NOMO-1 (cell line): ENCODE results near the gene SGCD.

ENCODE experiments used
- DNase-seq, 2 experiments: peaks; one replicate each; lab custom pipeline; 2025; ENCODE audit not compliant: unreplicated experiment in 2 of 2; lab: John Stamatoyannopoulos, UW

SGCD gene

DNA sequence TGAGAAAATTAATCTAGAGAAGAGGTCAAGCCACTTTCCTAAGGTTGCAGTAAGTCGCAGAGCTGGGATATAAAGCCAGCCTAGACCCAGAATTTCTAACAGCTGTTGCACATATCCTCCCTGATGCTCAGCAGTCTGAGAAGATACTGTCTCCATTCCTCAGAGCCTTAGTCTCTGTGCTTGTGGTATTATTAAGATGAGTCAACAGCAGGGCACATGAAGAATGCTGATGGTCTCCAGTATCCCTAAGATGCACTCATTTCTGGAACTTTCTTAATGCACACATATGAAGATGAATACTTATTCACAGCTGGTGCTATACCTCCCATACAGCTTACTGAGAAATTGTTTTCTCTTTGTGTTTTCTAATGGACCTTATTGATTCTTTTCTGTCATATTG lies 32.5 kb downstream of the SGCD start:
- DNase-seq = no peak

DNA sequence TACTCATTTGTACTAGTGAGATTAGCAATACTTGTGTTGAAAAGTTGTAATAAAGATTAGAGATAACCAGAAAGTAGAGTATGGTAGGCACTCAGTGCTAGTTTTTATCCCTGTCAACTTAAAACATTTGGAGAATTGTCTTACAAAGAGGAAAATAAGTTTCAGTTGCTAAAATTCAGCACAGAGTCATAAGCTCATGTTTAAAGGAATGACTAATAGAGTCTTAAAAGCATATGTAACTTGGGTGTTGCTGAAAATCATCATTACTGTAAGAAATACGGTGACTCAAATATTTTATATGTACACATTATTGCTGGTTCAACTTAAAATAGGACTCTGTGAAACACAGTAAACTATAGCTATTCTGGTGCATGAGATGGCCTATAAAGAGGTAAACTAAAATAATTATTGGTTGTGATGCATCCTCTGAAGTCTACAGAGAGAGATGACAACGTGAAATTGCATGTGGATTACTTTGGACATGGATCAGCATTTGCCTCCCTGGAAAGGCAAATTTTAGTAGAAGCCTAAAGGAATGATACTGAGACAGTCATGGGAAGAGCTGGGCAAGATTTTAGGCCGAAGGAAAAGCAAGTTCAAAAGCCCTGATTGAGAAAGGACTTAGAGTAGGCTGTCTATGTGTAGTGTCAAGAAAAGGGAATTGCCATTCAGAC lies 34.6 kb downstream of the SGCD start:
- no peak for DNase-seq

DNA sequence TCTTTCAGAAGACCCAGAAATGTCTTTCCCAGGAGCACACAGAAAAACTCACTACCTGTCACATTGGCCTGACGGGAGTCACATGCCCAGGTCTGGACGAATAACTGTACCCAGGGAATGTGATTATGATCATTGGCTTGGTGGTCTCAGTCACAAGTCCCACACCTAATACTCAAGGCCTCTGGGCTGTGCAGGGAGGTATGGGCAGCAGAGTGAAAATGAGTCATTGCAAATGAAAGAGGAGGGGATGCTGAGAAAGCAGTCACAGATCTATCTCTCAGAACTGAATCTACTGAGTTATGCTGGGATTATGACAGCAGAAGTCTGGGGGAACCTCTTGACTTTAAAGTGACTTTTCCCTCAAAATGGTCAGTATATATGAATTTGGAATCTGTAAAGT lies 36.9 kb downstream of the SGCD start:
- no peak for DNase-seq

DNA sequence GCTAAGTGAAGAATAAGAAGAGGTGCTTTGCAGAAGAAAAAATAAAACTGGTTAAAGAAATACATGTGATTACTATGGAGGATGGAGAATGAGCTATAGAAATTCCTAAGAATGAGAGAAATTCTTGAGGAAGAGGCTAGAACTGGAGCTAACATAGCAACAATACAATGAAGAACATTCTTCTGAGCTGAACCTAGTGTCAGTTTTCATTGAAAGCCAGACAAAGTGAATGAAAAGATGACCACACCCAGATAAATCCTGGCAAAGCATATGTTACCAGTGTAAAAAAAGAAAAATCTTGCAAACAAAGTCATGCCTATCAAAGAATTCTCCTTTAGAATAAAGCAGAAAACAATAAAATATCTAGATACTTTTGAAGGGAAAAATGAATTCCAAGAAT lies 39.6 kb downstream of the SGCD start:
- DNase-seq = no peak

DNA sequence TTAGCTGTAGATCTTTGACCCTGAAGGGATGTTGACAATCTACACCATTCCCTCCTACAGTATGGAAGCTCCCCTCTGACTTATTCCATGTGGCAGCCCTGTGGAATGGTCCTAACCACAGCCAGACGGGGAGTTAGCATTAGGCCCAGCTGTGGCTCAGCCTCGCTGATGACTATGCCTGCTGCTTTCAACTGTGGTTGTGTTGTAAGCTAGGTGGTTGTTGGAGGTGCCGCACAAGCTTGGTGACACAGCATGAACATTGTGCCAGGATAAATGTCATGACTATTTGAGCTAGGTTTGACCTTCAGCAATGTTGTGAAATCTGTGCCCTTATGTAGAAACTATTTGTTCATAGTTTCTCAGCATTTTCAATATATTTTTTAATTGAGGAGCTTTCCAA lies 40.6 kb downstream of the SGCD start:
- no peak for DNase-seq

DNA sequence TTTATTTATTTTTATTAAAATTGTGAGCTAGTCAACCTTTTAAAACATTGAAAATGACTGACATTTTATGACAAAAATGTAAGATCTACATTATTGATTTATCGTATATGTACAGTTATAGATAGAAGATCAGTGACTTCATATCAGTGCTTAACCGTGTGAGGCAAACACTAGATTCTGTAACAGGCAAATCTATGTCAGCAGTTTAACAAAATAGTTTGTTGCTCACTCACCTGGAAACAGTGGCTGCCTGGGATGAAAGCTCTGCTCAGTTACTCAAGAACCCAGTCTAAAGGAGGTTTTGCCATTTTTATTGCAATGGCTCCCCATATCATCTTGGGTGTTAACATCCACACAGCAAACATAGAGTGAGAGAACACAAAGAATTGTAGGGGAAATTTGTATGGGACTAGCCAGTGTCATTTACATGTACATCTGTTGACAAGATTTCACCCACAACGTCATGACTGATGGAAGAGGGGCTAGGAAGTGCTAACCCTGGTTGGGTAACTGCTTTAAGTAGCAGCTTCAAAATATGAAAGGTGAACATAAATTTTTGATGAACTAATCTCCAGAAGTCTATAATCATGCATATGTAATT lies 49.0 kb downstream of the SGCD start:
- no peak for DNase-seq

DNA sequence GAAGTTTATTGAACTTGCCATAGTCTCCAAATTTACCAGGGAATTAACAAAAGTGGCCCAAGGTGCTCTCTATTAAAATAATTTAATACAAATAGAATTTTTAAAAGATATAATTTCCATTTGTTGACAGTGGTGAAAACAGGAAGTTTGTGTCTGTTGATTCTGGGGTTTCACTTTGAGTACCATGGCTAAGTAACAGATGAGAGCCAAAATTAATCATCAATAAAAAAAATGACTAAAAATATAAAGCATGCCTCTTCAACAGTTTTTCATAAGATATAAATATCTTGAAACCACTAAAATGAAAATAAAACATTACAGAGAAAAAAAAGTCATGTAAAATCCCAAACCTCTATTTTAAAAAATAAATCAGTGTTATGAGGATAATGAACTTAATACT lies 49.8 kb downstream of the SGCD start:
- DNase-seq = no peak

DNA sequence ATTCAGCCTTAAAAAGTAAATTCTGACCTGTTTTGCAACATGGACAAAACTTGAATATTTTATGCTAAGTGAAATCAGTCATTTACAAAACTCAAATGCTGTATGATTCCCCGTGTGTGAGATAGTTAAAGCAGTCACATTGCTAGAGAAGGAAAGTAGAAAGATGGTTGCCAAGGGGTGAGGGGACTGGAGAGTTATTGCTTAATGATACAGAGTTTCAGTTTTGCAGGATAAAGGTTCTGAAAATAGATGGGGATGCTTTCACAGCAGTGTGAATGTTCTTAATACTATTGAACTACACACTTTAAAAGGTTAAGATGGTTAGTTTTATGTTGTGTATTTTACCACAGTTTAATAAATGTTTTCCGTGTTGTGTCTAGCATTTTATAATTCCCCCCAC lies 51.2 kb downstream of the SGCD start:
- no peak for DNase-seq

DNA sequence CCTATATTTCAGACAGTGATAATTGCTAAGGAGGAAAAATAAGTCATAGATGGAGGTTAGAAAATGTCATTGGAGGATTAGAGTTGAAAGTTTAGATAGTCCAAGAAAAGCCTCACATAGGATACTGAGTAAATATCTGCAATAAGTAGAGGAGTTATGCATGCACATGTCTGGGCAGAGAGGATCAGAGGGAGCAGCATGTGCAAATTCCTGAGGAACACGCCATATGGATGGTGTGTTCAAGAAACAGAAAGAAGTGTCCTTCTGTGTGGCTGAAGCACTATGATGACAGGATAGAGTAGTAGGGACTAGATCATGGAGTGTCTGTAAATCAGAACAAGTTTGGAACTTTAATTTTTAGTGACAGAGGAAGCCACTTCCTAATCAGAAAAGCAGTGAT lies 52.2 kb downstream of the SGCD start:
- DNase-seq = no peak

DNA sequence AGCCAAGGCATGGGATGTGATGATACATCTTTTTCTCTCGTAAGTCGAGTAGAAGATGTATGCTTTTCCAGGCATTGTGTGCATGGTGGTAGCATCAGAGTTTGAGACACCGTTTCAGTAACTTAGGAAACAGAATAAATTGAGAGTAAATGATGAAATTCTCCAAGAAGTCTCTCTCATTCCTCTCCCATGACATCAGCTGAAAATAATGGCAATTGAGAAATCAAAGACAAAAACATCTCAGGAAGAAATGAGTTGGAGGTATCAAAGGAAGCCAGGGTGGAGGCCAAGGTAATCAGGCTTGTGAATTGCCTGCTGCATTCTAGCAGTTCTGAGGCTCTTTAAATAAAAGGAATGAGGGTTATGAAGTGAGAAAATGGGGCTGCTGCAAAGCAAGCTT lies 53.9 kb downstream of the SGCD start:
- no peak for DNase-seq

DNA sequence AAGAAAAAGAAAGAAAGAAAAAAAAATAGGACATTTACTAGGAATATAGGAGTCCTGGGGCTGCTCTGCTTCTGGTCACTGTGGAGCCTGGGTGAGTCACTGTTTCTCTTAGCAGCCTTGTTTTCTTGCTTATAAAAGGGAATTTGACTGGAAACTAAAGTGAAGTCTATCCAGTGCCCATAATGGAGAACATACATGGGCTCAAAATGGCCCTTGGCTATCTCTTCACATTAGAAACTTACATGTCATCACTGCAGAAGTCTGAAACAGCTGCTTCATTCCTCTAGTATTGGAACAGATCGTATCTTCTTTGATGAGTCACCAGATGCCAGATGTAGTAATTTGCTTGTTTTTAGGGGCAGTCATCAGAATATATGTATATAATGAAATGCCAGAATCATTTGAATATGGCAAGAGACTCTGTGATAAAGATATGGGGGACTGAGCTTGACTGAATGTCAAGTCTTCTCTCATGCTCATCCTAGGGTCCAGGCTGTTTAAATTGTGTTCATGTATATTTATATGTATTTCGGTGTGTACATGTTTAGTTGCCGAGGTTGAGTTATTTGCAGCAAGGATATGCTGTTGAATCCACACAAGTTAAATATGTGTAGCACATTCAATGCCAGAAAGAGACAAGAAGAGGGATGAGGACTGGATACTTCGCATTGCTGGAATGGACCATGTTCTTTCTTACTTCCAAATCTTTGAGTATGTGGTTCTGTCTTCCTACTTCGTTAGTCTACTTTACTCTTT lies 56.7 kb downstream of the SGCD start:
- no peak for DNase-seq

DNA sequence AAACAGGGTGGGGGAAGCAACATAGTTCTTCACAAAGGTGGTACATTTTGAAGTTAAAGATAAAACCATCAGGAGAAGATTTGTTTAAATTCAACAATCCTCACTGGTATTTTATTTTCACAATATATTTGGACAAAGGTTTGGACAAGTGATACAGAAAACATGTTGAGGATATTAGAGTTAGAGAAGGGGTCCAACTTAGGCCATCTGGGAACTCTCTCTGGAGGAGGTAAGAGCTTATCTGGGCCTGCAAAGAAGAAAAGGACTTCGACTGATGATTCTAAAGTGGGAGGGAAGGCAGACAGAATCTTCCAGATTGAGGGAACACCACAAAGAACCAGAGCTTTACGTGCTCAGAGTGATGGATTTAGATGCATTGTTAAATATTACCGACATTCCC lies 58.5 kb downstream of the SGCD start:
- DNase-seq = no peak

DNA sequence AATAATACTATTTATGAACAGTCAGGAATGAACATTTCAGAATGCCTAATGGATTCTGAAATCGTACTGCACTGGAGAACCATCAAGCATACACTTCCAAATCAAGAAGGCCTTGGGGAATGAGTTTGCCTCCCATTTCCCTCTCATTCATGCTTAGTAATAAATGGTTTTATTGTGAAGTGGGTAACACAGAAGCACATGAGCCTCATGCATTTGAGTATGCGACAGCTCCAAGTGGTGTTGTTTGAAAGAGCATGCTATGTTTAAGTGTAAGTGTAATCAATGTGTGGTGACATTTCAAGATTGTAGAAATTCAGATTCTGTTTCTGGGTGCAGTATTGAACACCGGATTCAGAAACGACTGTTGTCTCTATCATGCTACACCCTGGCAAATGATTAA lies 60.0 kb downstream of the SGCD start:
- no peak for DNase-seq

DNA sequence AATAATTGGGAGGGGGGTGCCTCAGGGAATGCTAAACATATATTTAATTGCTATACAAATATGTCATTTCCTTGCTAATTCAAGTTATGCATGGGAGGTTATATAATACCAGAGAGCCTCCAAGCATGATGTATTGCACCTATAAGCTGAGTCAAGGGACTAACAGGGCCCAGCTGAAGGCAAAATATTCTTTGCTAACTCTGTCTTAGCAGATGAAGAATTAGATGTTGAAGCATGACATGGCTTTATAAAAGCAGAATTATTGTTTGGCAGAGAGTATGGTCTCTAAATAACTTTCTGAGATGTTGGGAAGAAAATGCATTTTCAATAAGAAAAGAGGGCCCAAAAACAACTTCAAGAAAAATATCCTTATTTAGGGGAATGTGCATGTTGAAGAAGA lies 60.4 kb downstream of the SGCD start:
- DNase-seq = no peak

DNA sequence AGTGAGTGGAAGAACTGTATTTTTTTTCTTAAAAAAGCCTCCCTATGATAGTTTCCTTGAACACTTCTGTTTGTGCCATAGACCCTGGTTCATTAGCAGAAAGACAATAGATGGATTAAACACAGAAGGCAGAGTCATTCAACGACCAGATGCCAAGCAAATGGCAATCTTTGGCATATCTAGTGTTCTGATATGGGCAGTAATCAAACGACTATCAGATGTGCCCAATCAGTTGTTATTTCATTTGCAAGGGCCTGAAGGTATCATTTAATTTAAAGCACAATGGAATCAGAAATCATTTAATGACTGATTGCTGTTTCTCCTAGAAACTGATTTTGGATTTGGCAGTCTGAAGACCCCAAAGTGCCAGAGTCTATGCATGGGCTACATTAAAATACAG lies 61.3 kb downstream of the SGCD start:
- no peak for DNase-seq

DNA sequence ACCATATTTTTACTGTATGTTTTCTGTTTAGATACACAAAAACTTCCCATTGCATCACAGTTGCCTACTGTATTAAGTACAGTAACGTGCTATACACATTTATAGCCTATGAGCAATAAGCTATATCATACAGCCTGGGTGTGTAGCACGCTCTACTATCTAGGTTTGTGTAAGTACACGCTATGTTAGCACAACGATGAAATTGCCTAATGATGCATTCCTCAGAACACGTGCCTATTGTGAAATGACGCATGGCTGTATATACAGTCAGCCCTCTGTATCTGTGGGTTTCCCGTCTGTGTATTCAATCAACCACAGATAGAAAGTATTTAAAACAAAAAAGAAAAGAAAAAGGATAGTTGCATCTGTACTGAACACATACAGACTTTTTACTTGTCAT lies 64.2 kb downstream of the SGCD start:
- peak; percentile 59 to 60 for DNase-seq

DNA sequence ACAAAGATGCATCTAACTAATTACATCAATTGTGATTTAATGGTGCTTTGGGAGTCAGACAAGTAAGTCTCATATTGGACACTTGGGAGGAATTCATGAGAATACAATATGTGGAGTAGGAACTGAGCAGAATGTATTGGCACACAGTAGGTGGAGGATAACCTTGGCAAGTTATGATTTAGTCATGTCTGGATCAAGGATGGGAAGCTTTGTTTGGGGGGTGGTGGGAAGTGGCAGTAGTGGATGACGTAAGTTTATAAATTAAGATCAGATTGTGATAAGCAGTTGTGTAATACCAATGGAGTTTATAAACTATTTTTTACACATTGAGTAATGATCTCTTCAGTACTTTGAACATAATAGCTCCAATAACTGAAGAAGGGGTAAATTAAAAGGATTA lies 67.0 kb downstream of the SGCD start:
- DNase-seq = no peak

DNA sequence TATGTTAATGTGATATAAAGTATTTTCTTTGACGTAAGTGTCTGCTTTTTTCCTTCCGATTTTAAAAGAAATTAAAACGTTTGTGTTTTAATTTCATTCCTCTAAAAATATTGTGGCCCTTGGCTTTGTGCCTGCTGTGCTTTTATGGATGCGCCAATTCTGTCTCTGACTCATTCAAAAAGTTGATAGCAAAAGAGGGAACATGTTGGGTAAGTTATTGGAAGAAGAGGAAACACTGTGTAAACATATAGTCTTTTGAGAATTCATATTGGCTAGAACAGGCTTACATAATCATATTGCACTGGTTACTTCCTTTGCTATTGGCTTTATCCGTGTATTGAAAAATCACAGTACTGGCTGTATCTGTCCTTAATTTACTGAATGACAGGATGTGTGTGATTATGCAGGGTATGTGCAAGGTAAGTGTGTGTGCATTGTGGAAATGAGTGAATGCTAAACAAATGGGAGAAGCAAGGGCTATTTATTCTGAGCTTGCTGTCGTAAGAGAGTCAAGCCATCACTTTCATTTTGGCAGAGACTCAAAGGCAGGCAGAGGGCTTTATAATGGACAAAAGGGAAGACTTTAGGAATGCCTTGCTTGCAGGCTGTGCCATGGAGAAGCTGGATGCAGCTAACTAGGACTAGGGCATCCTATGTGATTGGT lies 67.8 kb downstream of the SGCD start:
- DNase-seq = peak; percentile 25 to 75

DNA sequence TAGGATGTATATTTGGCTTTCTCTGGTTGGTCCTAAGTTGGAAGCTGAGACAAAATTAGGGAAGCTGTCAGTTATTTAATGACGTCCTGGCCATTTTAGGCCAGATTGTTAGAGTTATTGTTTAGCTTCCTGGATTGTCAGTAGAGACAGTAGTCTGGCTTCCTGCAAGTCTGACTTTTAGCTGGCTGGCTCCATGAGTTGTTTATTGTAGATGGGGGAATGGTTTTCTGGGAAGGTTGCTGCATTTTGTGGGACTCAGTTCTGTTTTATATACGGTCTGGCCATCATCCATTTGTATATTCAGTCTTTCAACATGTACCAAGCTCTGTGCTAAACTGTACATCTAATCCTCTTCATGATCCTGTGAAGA lies 68.3 kb downstream of the SGCD start:
- DNase-seq = peak in 1 of 2 experiments; percentile 38

DNA sequence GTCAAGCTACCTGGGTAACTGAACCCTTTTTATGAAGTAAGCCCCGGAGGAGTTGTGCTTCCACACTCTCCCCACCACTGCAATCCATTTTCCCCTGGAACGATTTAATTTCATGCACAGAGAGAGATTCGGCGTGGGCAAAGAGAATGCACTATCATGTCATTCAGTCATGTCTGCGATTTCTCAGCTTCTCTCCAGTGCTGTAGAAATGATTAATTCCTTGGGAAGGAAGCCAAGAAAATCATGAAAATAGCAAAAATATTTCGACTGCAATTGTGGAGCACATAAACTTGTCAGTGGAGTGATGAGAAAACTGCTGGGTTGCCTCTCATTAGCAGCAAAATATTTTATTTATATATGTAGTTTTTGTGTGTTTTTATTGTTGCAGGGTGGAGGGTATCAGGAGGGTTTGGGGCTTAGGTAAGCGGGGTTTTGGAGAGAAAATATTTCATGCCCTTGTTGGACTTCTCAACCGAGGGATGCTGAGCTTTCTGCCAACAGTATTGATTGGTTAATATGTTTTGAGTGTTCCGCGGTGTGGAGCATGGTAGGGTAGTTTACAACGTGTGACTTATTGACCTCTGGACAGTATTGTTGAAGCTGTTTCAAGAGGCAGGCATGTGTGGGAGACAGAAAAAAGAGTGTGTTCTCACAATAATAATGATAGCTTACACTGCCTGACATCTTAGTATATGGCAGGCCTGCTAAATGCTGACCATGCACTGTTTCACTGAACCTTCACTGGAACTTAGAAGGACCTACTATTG lies 69.3 kb downstream of the SGCD start:
- DNase-seq = no peak

DNA sequence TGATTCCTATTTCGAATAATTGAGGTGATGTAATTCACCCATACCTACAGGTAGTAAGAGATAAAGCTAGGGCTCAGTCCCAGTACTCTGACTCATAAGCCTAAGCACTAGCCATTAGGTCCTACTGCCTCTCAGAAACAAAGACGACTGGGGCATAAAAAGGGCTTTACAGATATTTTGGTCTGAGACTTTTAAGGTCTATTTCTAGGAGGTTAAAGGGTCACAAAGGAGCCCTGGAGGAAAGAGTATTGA lies 69.8 kb downstream of the SGCD start:
- no peak for DNase-seq
